ENCODE results near the gene GPSM3.
A peak's percentile ranks its signal among the peaks of the same experiment; 100 is the strongest.

GPSM3 gene

DNA sequence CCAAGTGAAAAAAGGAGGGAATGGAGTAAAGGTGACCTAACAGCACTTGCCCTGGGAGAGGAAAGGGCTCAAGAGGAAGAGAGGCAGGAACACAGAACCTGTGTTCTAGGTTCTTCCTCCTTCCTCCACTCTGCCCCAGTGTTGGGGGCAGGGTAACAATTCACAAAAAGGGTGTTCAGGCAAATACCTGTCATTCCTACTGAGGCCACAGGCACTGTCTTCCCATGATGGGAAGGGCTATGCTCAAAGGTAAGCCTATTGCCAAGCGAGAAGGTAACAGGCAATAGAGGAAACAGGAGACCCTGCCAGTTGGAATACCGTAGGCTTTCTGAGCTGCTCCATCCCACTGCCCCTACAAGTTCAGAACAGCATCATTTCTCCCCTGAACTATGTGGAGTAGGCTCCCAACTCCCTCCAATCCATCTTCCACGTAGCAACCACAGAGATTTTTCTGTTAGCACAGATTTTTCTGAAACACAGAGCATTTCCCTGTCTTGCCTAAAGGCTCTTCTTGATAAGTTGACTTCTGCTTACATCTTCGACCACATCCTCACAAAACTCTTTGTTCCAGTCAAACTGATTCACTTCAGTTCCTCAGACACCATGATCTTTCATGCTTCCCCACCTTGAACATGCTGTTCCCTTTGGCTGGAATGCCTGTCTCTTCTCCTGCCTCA is 19.3 kb downstream of the GPSM3 start:
- no peak for DNase-seq (ENCODE audit: low read depth)

DNA sequence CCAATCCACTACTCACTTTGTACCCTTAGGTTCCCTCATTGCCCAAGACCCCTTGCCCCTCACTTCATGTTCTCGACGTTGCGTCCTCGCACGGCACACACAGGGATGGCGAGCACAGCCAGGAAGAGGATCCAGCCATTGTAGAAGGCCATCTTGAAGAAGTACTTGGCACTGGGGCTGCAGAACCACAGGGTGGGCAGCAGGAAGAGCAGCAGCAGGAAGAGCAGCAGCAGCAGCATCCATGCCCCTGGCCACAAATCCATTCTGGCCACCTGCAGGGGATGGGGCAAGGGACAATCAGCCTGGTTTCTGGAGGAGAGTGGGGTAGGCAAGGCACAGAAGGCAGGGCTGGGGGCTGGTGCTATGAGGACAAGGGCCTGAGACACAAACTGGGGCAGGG is 21.2 kb downstream of the GPSM3 start:
- DNase-seq (ENCODE audit: low read depth) = no peak

DNA sequence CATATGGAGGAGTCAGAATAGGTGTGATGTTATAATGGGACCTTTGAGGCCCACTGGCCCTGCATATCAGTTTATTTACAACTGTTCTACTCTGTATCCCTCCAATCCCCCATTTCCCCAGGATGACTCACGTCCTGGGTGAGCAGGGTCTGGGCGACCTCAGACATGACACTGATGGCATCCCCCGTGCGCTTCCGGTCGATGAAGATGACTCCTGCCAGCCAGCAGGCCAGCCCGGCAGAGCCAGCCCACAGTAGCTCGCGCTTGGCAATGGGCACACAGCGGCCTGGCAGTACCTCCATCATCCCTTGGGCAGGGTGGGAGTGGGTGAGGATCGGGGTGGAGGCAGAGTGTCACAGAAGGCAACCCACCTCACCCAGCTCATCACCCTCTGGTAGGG is 22.1 kb downstream of the GPSM3 start:
- DNase-seq (ENCODE audit: low read depth) = no peak

DNA sequence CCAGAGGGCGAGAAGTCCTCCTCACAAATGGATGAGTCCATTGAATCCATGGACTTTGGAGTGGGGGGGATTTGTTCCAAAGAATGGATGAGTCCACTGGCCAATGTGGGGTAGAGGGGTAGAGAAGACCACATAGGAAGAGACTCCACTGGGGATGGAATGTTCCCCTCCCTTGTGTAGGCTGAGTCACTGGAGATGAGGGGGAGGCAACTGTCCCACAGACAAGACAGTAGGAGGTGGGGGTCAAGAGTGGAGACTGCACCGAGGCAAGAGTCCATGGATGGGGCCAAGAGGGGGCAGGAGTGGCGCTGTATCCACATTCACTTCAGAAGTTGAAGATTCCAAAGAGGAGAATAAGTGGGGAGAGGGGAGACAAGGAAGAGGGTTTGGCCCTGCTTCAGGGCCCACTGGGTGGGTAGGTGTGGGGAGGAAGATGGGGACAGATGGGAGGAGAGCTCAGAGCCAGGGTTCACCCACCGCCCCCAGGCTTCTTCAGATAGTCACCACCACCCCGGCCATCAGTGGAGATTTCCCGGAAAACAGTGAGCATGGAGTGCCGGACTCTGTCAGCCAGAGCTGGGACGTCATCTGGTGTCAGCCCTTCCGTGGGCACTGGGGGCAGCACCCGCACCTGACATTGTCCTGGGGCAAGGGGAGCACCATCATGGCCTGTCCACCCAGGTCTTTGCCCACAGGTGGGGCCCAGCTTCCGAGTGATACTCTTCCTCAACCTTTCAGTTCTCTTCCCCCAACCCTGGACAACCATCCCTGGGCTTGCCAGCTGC is 23.4 kb downstream of the GPSM3 start:
- DNase-seq (ENCODE audit: low read depth) = no peak

DNA sequence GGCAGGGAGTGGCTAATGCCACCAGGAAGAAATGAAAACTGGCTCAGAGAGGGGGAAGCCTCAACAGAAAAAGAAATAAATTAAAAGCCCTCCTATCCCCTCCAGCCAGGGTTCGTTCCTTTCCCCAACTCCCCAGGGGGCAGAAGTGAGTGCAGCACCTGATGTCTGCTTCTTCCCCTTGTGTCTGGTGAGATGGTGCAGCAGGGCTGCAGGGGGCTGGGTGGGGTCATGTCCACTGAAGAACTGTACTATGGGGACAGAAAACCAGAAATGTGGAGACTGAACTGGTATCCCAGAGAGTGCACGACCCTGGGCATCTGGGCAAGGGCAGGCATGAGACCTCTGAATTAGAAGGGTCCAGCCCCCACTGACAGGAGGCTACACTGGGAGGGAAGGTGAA is 24.1 kb downstream of the GPSM3 start:
- DNase-seq (ENCODE audit: low read depth) = no peak

DNA sequence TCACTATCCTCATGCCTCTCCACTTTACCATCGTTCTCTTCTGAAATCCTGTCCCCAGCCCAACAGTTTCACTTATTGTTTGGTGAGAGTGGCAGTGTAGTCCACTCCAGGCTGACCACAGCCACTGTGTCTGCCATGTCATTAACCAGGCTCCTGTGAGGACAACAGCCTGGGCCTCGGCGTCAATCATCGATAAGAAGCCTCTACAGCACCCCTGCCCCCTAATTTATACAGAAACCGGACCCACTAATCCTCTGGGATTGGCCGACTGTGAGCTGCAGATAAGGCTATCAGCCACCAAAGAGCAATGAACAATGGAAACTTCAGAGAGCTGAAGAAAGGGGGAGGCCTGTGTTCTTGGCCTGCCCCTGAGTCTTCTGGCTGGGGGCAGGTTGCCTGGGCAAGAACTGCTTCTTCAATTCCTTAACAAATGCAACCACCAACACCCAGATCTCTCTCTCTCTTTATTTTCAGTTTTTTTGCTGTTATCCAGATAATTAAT is 24.6 kb downstream of the GPSM3 start:
- no peak for DNase-seq (ENCODE audit: low read depth)

DNA sequence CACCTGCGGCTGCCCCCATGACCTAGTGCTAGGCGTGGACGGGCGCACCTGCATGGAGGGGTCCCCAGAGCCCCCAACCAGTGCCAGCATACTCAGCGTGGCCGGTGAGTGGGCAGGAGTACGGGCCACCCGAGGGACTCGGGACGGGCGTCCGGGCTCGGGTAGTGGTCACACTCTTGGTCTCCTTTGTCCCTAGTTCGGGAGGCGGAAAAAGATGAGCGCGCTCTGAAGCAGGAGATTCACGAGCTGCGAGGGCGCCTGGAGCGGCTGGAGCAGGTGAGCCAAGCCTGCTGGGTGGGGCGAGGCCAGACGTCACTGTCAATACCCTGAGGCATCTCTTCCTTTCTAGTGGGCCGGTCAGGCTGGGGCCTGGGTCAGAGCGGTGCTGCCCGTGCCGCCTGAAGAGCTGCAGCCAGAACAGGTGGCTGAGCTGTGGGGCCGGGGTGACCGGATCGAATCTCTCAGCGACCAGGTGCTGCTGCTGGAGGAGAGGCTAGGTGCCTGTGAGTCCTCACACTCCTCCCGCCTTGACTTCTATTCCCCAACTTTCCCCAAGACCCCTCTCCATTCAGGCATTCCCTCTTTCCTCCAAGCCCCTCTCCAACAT is 25.2 kb downstream of the GPSM3 start:
- no peak for DNase-seq (ENCODE audit: low read depth)

DNA sequence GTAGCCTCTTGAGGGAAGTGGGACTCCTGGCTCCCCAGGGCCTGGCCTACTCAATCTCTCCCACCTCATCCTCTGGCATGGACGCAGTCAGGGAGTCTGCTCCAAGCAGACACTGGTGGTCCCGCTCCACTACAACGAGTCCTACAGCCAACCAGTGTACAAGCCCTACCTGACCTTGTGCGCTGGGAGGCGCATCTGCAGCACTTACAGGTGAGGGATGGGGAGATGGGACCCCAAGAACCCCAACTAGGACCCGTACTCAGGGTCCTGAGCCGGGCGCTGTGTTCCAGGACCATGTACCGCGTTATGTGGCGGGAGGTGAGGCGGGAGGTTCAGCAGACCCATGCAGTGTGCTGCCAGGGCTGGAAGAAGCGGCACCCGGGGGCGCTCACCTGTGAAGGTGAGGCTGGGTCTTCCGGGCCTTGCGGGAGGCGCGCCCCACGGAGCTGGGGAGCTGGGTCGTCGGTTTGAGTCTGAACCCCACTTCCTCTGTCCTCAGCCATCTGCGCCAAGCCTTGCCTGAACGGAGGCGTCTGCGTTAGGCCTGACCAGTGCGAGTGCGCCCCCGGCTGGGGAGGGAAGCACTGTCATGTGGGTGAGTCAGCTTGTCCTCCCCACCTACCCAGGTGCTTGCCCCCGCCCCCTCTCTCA is 25.9 kb downstream of the GPSM3 start:
- no peak for DNase-seq (ENCODE audit: low read depth)

DNA sequence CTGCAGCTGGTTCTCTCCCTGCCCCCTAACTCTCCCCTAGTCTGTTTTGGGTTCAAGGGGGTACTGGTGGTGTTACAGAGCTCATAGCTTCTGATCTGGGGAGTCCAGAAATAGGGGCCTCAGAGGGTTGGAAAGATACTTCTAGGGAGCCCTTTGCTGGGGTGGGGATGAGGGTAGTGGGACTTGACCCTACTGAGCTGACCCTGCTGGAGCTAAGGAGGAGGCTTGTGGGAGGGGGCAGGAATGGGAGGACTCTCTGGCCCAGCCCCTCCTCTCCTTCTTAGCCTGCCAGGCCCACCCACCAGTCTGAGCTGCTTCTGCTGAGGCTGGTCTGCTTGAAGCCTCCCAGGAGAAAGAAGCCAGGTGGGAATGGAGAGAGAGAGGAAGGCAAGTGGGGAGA is 28.1 kb downstream of the GPSM3 start, which contains the start of gene EGFL8:
Gene EGFL8, plus strand, starts transcription at position 301 of the 400 bp plus-strand sequence. CDS start 1,571 bp downstream, outside the sequence.
- no peak for DNase-seq (ENCODE audit: low read depth)

DNA sequence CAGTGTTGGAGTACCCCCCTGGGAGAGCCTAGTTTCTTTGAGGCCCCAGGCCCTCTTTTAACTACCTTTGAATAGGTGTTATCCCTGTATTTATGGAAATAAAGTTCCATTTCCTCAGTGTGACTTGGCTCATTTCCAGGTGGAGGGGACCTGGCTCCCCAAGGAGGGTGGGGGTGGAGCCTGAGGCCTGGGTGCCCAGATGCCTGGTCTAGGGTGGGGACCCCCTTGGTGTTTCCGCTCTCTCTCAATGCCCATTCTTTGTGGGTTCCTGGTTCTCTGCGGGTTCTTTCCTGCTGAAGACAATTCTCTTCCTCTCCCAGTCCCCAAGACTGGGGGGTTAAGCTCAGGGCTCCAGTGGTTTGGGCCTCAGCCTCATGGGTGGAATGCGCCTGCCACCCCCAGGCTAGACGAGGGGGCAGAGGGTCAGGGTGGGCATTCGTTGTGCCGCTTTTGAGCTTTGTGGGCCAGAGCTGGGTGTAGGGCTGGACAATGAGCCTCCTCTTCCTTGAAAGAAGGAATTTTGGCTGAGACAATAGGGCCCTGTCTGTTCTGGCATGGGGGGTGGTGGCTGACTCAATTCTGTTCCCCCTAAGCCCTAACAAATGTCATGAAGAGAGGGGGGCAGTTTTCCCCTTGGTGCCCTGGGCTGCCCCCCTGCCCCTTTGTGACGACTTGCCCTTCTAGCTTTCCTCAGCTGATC is 28.7 kb downstream of the GPSM3 start:
- no peak for DNase-seq (ENCODE audit: low read depth)

DNA sequence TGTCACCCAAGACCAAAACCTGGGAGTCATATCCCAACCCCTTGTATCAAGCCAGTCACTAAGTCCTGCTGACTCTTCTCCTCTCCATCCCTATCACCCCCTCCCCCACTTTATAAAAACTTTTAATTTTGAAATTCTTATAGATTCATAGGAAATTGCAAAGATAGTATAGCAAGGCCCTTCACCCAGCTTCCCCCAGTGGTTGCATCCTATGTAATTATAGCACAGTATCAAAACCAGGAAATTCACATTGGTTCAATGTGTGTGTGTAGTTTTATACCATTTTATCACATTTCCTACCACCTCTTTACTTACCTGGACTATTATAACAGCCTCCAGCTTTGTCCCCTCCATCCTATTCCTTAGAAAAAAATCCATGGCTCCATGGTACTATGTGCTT is 34.4 kb downstream of the GPSM3 start:
- no peak for DNase-seq (ENCODE audit: low read depth)

DNA sequence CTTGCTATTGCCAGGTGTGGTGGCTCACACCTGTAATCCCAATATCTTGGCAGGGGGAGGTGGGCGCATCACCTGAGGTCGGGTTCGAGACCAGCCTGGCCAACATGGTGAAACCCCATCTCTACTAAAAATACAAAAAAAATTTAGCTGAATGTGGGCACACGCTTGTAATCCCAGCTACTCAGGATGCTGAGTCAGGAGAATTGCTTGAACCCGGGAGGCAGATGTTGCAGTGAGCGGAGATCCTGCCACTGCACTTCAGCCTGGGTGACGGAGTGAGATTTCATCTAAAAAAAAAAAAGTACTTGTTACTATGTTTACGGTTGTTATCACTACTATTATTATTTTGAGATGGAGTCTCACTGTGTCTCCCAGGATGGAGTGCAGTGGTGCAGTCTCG is 35.6 kb downstream of the GPSM3 start:
- DNase-seq (ENCODE audit: low read depth) = no peak

DNA sequence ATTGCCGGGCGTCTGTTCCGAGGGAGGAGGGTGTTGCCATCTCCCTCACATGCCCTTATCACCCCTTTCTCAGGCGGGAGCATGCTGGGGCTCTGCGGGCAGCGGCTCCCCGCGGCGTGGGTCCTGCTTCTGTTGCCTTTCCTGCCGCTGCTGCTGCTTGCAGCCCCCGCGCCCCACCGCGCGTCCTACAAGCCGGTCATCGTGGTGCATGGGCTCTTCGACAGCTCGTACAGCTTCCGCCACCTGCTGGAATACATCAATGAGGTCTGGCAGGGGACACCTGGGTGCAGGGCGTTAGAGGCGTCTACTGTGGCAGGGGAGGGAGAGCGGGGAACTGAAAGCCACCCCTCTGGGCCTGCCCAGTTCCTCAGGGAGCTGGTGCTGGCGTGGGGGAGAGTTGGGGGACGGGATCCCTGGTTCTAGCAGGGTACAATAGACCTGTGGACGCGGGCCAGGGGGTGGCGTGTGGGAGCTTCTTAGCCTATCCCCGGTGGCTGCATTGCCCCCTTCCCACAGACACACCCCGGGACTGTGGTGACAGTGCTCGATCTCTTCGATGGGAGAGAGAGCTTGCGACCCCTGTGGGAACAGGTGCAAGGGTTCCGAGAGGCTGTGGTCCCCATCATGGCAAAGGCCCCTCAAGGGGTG is 37.8 kb downstream of the GPSM3 start:
- DNase-seq (ENCODE audit: low read depth) = no peak

DNA sequence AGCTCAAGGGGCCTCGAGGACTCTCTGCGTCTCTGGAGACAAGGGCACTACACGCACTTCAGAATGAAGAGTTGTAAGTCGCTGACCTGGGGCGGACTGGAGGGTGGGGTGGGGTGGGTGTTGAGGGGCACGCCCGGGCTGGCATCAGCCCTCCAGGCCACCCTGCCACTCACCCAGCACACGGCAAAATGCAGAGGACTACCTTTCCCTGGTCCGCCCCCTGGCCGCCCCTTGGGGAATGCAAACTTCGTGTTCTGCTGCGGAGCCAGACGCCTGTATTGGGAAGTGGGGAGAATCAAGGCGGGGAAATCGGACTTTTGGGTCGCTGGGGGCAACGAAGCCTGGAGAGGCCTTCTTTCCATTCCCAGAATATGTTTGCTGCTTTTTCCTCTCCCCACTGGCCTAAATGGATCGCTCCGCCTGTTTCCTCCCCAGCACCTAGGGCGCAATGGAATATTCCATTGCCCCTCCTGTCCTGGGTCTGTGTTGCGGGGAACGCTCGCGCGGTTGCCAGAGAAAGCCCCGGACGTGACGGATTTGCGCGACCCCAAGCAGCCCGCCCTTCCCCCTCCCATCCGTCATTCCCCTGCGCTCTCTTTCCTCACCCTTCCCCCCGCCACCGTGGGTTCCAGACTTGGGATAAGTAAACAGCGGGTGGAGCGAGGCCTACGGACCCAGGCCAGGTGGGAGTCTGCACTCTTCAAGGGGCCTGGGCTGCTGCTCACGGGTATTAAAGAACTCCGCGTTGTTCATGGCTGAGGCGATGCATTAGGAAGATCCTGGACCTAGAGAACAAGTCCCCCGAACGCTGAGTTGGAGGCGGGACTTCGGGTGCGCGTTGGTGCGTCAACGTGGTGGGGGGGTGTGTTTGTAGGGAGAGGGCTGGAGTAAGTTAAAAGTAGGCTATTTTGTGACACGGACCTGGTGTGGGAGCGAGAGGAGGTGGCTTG is 38.6 kb downstream of the GPSM3 start, which contains the start of gene PPT2:
Gene PPT2, plus strand, starts transcription at position 578 of the 950 bp plus-strand sequence. CDS start 454 bp downstream, outside the sequence.
- DNase-seq (ENCODE audit: low read depth) = peak; percentile 86

DNA sequence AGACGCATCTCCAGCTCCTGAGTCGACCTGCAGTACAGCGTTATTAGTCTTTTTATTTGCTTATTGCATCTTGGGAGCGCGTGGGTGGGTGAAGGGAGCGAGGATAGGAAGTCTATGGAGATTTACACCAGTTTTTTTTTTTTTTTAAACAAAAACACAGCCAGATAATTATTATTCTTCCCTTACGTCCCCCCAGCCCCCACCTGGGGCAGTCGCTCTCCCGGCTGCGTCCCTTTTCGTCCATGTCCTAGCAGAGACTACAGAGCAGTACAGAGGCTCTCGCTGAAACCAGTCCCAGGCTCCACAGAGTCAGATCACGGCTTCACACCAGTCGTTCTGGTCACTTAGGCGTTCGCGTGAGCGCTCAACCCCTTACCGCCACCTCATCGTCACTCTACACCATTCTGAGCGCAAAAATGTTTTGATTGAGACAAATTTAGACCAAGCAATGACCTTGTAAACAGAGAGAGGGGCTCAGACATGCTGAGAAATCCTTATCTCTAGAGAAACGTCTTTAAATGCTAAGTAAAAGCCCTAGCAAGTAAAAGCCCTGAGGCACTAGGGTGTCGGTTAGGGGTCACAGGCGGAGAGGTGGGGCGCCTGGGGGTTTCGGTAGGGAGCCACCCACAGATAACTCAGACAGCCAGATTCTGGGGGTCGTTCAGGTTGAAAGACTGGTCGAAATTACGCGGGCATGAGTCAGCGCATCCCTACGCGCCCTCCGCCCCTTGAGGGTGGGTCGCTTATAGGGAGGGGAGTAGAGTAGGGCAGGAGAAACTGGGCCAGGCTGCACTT is 39.5 kb downstream of the GPSM3 start:
- no peak for DNase-seq (ENCODE audit: low read depth)

DNA sequence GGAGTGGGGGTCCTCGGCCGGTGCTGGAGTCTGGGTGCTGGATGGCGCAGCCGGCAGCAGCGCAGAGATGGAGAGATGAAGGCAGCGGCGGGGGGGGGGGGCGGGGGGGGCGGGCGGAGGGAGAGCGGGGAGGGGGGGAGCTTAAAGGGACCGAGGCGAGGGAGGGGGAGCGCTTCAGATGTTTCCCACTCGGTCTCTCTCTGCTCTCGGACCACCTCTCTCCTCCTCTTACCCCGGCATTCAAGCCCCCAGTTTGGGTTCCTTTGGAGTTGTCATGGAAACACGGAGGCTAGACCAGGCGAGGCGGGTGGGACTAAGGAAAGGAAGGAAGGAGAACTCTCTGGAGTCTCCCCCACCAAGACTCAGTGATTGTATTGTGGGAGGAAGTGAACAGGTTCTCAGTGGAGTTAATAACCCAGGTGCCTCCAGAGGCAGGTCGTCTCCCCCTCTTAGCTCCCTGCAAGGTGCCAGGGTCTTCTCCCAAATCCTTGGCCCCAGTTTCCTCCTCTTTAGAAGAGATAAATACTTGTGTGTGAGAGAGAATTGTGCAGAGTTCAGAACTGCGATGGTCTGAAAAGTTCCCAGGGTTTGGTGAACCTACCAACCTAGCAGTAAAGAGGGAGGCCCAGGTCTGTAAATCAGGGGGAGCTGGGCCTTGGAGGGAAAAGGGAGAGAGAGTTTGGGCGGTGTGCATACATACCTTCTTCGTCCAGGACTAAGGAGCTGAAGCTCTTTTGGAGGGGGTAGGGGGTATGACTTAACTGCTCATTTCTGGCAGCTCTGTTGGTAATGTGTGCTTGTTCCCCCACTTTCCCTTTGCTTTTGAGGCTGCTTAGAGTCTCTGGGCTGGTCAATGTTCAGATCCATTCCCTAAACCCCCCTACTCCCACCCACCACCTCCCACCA is 40.3 kb downstream of the GPSM3 start, which contains the start of gene PRRT1:
Gene PRRT1, minus strand, starts transcription at position 77 of the 906 bp plus-strand sequence. CDS start 112 bp downstream, outside the sequence.
- no peak for DNase-seq (ENCODE audit: low read depth)

DNA sequence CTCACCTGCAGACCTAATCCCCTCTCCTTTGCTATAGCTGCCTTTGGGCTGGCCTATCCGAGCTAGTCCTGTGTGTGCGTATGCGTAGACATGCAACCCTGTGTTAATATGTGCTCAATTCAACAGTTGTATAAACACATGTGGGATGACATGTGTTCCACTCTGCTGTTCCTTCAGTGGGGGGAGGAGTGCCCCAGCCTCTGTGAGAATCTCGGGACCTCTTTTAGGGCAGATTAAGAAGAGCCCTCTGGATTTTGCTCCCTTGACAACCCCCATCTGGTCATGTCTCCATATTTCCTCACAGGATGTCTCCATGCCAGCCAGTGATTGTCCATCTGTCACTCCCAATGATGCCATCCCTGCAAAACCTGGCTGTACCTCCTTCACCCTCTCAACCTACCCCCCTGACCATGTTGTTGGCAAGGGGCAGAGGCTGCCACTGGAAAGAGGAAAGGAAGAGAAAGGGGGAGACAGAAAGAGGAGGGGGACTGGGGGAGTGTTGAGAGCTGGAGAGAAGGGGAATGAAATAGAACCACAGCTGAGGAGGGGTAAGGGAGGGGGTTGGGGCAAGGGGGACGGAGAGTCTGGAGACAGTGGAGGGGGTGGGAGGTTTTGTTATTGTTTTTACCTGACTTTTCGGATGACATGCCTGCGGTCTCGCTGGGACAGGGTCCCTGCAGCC is 41.1 kb downstream of the GPSM3 start:
- DNase-seq (ENCODE audit: low read depth) = no peak
